NCI-H1436 treated with DMSO at 0.1 percent for 48 hours (cell line): ENCODE measurements around the gene CERS6.
"Not testable (repeated sequence)": the region's sequence is repeated elsewhere in the genome, so short reads cannot be mapped to it uniquely, and the experiment has no call there.

Experiments
- DNase-seq: peaks from one replicate; lab custom pipeline; 2025; lab: John Stamatoyannopoulos, UW

Gene CERS6

GRCh38 chr2:168642873-168643272 is 186.8 kb downstream of the CERS6 start:
- no peak for DNase-seq

- no peak for DNase-seq
Observed at GRCh38 chr2:168643979-168644378, 187.9 kb downstream of the CERS6 start.

GRCh38 chr2:168645696-168646338 is 189.7 kb downstream of the CERS6 start:
- DNase-seq, result no peak

GRCh38 chr2:168649105-168649504 is 193.0 kb downstream of the CERS6 start:
- no peak for DNase-seq

GRCh38 chr2:168649562-168649961 is 193.5 kb downstream of the CERS6 start:
- DNase-seq, result no peak

- DNase-seq, result no peak
Observed at GRCh38 chr2:168650139-168650538, 194.1 kb downstream of the CERS6 start.

GRCh38 chr2:168650781-168651180 is 194.7 kb downstream of the CERS6 start:
- DNase-seq, result no peak

- DNase-seq, result no peak
Observed at GRCh38 chr2:168652997-168653921, 197.2 kb downstream of the CERS6 start.

GRCh38 chr2:168654705-168655104 is 198.6 kb downstream of the CERS6 start:
- DNase-seq, result no peak

GRCh38 chr2:168655207-168655606 is 199.1 kb downstream of the CERS6 start:
- no peak for DNase-seq

GRCh38 chr2:168657378-168657777 is 201.3 kb downstream of the CERS6 start:
- not testable (repeated sequence) for DNase-seq

GRCh38 chr2:168658706-168659105 is 202.6 kb downstream of the CERS6 start:
- DNase-seq, result no peak

GRCh38 chr2:168660870-168661862 is 205.1 kb downstream of the CERS6 start:
- peak; percentile 26 for DNase-seq

GRCh38 chr2:168661863-168662256 is 205.8 kb downstream of the CERS6 start:
- DNase-seq, result no peak

- DNase-seq, result no peak
Observed at GRCh38 chr2:168662651-168663208, 206.7 kb downstream of the CERS6 start.

- no peak for DNase-seq
Observed at GRCh38 chr2:168663993-168664392, 207.9 kb downstream of the CERS6 start.

- not testable (repeated sequence) for DNase-seq
Observed at GRCh38 chr2:168664715-168665114, 208.6 kb downstream of the CERS6 start.

GRCh38 chr2:168666339-168666738 is 210.3 kb downstream of the CERS6 start:
- DNase-seq, result no peak

GRCh38 chr2:168667156-168667555 is 211.1 kb downstream of the CERS6 start:
- DNase-seq, result no peak

GRCh38 chr2:168669151-168669550 is 213.1 kb downstream of the CERS6 start:
- DNase-seq, result no peak

- no peak for DNase-seq
Observed at GRCh38 chr2:168670478-168670877, 214.4 kb downstream of the CERS6 start.

- no peak for DNase-seq
Observed at GRCh38 chr2:168671932-168672331, 215.9 kb downstream of the CERS6 start.
